Peyer's patch (tissue), 4 donors: ENCODE measurements around the gene AGAP1. TPM values are rescaled to one million over a fixed set of nuclear protein-coding genes. Genes with fewer than 3 reads are reported as not detected.

Source experiments
- DNase-seq, 3 donors: peaks; one replicate each; pipeline ENCODE4 v3.0.0-alpha.2; 2017 to 2019
- H3K27ac ChIP-seq, 4 donors: fragments of 200-600 bp; sonication (generic); one replicate each; pipeline ENCODE4 v1.5.1; 2016 to 2019
- H3K27me3 ChIP-seq, 2 donors: fragments of 200-600 bp; sonication (generic); one replicate each; pipeline ENCODE4 v1.5.1; 2019
- H3K36me3 ChIP-seq, 3 donors: fragments of 200-600 bp; sonication (generic); one replicate each; pipeline ENCODE4 v1.5.1; 2016 to 2019
- H3K4me1 ChIP-seq, 4 donors: fragments of 200-600 bp; sonication (generic); one replicate each; pipeline ENCODE4 v1.5.1; 2016 to 2019
- H3K4me3 ChIP-seq, 4 donors: fragments of 200-600 bp; sonication (generic); 1 replicate in 3 of 4; 2 replicates in 1 of 4; pipeline ENCODE4 v1.5.1; 2016 to 2019; ENCODE audit warnings: mild to moderate bottlenecking in 1 of 4
- H3K9me3 ChIP-seq, 4 donors: fragments of 200-600 bp; sonication (generic); one replicate each; pipeline ENCODE4 v1.5.1; 2016 to 2019; ENCODE audit warnings: mild to moderate bottlenecking in 1 of 4
- CTCF ChIP-seq, 6 experiments: fragments of 450-650 bp in 4 of 6; fragments of 200-600 bp in 2 of 6; sonication (generic) in 1 of 6; IDR thresholded peaks; one replicate each; pipeline ENCODE4 v1.5.1; 2017 to 2019; ENCODE audit warnings: antibody characterized with exemption in 6 of 6, mild to moderate bottlenecking in 3 of 6, moderate library complexity in 1 of 6
- POLR2A ChIP-seq, 2 donors: fragments of 450-650 bp; IDR thresholded peaks; one replicate each; pipeline ENCODE4 v1.5.1; 2017; ENCODE audit warnings: antibody characterized with exemption in 2 of 2, mild to moderate bottlenecking in 2 of 2, moderate library complexity in 2 of 2
- total RNA-seq, 4 donors: library from RNA; depleted of rRNA; stranded (reverse); fragments of >200 nt; gene quantifications; one replicate each; pipeline ENCODE4 v1.1.0, GENCODE V29; 2016

AGAP1 gene
- total RNA-seq, 4 donors from 2014 or later: 55.7 to 79.1 (median 66.9) TPM

GRCh38 chr2:235868645-235869044 lies 374.8 kb downstream of the AGAP1 start:
- H3K9me3 ChIP-seq: no peaks in the 10 kb centered on the region
- H3K27ac ChIP-seq: no peak overlapping the region
- no peak for TF ChIP-seq POLR2A (IDR thresholded peaks at IDR 0.05)
- no peak for TF ChIP-seq CTCF (IDR thresholded peaks at IDR 0.05)
- no peaks in the 10 kb centered on the region for H3K27me3 ChIP-seq
- DNase-seq: no peak
- H3K4me1 ChIP-seq: no peaks in the 10 kb centered on the region
- no peaks in the 10 kb centered on the region for H3K36me3 ChIP-seq
- no peak overlapping the region for H3K4me3 ChIP-seq

DNA sequence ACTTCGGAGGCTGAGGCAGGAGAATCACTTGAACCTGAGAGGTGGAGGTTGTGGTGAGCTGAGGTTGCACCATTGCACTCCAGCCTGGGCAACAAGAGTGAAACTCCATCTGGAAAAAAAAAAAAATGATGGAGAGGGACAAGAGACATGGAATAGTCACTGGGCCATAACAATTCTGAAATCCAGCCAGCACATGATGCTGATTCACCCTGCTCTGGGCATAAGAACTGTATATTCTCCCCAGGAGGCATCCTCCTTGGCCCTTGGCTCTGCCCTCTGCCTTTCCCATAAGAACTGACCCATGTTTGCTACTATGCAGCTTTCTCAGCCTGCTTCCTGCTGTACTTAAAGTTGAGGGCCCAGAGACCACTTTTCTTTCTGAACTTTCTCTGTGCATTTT lies 376.7 kb downstream of the AGAP1 start:
- H3K4me1 ChIP-seq: no peaks in the 10 kb centered on the region
- H3K27ac ChIP-seq: no peak overlapping the region
- no peak overlapping the region for H3K4me3 ChIP-seq
- DNase-seq: no peak
- no peaks in the 10 kb centered on the region for H3K36me3 ChIP-seq
- no peaks in the 10 kb centered on the region for H3K27me3 ChIP-seq
- no peaks in the 10 kb centered on the region for H3K9me3 ChIP-seq
- TF ChIP-seq POLR2A (IDR thresholded peaks at IDR 0.05): no peak
- no peak for TF ChIP-seq CTCF (IDR thresholded peaks at IDR 0.05)

DNA sequence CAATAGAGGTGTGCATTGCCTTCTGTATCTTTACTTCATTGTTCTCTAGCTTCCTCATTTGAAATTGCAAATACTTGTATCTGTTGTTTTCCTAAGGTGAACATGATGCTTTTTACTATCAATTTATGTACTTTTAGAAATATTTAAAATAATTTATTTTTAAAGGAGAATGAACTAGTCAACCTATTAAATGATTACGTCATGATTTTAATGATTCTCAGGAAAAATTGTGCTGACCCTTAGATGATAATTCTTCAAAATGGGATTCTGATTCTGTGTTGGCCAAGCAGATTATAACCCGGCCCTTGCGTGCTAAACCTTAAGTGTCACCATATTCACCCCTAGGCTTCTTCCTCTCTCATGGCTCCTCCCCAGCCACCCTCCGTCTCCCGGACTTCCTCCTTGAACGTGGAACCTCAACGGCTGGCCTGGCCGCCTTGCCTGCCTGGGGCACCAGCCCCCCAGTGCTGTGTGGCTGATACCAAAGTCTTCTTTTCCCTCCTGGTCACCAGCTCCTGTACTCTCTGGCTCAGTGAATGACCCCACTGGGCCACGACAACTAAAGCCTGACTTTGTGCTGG lies 382.3 kb downstream of the AGAP1 start:
- Histone ChIP-seq H3K9me3 (no peaks in the 10 kb centered on the region), H3K27ac (no peak overlapping the region)

DNA sequence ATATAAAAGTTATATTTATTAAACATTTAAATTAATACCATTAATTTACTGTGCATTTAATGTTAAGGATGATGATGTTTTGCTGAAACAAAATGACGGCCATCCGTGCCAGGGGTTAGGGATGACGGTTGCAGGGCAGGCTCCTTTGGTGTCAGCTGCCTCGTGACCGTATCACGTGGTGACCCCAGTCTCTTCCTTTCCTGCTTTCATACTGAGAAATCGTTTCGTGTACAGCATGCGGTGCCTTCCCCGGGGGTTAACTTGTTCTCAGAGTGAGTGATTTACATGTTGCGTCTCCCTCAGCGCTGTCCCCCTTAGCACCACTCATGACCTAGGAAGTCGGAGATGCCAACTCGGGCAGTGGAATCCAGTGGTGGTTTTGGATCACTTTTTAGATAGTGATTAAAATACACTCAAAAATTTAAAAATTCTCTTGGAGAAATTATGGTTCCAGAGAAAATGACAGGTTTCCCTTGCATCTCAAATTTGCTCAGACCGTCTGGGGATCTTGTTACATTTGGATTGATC lies 383.5 kb downstream of the AGAP1 start:
- DNase-seq: no peak
- Histone ChIP-seq H3K9me3 (no peaks in the 10 kb centered on the region), H3K4me1 (no peaks in the 10 kb centered on the region), H3K4me3 (no peak overlapping the region), H3K36me3 (no peaks in the 10 kb centered on the region), H3K27me3 (no peaks in the 10 kb centered on the region), H3K27ac (no peak overlapping the region)
- TF ChIP-seq POLR2A (IDR thresholded peaks at IDR 0.05) (no peak), CTCF (IDR thresholded peaks at IDR 0.05) (no peak)

More for the DNA sequence above, 382.3 kb downstream of the AGAP1 start:
- Histone ChIP-seq H3K4me1 (no peaks in the 10 kb centered on the region), H3K27me3 (no peaks in the 10 kb centered on the region), H3K4me3 (no peak overlapping the region), H3K36me3 (no peaks in the 10 kb centered on the region)
- no peak for DNase-seq
- no peak for TF ChIP-seq CTCF (IDR thresholded peaks at IDR 0.05)
- TF ChIP-seq POLR2A (IDR thresholded peaks at IDR 0.05): no peak

- H3K4me3 ChIP-seq: no peak overlapping the region
- no peaks in the 10 kb centered on the region for H3K27me3 ChIP-seq
- no peak for DNase-seq
- TF ChIP-seq POLR2A (IDR thresholded peaks at IDR 0.05) (no peak), CTCF (IDR thresholded peaks at IDR 0.05) (no peak)
- H3K9me3 ChIP-seq: no peaks in the 10 kb centered on the region
- H3K4me1 ChIP-seq: no peaks in the 10 kb centered on the region
- no peak overlapping the region for H3K27ac ChIP-seq
- no peaks in the 10 kb centered on the region for H3K36me3 ChIP-seq
These were observed 385.3 kb downstream of the AGAP1 start for GRCh38 chr2:235879116-235879515.
